Activated T-helper 1 cell treated with anti-CD3 and anti-CD28 coated beads, Interleukin-2, amount 50 U/mL, for 16 hours (primary cell): ENCODE measurements around the gene SERPINB6.
"Not testable (repeated sequence)": the region's sequence is repeated elsewhere in the genome, so short reads cannot be mapped to it uniquely, and the experiment has no call there.

ENCODE experiments used
- DNase-seq, 2 donors: peaks; one replicate each; pipeline ENCODE4 v3.0.0-alpha.2; 2020; ENCODE audit warnings: low read depth in 1 of 2, low spot score in 1 of 2

The SERPINB6 gene

GRCh38 chr6:2916158-2916925 is 55.0 kb downstream of the SERPINB6 start:
- DNase-seq: no peak

DNA sequence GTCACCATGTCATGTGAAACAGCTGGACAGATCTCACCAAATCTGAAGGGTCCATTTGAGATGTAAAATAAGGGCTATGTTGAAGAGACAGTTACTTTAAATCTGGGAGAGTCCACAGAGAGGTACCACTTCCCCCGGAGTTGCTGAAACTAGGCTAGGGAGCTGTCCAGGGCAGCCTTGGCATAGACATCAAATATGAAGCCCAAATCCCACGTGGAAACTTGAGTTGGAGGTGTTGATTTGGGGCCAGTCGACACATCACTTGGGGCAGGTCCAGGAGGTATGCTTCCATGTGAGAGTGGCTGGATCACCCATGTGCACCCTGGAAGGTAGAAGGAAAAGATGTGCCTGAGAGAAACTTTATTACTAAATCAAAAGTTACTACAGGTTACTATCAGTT is 56.2 kb downstream of the SERPINB6 start:
- no peak for DNase-seq

GRCh38 chr6:2914318-2914660 is 57.1 kb downstream of the SERPINB6 start:
- DNase-seq: no peak

GRCh38 chr6:2913621-2914317 is 57.6 kb downstream of the SERPINB6 start:
- DNase-seq: no peak

DNA sequence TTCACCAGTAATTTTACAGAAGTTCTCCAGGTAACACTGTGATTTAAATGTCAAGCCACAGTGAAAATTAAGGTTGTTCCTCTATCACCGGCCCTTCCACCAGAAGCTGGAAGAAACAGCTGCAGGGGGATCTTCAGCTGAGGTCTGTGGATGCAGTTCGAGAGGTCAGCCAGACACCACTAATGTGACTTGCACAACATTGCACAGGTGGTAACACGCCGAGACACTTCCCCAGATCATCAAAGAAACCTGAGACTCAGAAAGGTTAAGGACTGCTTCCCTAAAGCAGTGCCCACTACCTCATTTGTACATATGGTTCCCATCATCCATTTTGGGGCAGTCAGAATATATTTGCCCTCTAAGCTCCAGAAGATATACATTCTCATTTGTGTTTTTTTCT is 60.2 kb downstream of the SERPINB6 start:
- no peak for DNase-seq

DNA sequence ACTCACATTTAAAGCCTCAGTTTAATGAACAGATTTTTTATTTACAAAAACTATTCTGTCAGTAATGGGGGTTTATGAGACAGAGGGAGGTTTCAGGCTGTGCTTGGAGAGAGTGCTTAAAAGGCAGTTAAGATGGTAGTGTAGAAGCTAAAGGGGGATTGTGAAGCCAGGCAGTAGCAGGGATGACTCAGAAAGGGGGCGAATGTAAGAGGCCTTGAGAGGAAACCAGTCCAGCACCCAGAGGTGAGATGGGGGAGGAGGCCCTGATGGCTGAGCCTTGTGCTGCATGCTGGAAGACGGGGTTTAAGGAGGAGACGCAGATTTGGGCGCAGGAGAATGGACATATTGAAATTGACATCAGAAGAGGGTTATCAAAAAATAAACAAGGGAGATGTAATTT is 61.6 kb downstream of the SERPINB6 start:
- DNase-seq: no peak

DNA sequence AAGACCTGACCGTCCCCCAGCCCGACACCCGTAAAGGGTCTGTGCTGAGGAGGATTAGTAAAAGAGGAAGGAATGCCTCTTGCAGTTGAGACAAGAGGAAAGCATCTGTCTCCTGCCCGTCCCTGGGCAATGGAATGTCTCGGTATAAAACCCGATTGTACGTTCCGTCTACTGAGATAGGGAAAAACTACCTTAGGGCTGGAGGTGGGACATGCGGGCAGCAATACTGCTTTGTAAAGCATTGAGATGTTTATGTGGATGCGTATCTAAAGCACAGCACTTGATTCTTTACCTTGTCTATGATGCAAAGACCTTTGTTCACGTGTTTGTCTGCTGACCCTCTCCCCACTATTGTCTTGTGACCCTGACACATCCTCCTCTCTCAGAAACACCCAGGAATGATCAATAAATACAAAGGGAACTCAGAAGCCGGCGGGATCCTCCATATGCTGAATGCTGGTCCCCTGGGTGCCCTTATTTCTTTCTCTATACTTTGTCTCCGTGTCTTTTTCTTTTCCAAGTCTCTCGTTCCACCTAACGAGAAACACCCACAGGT is 62.2 kb downstream of the SERPINB6 start:
- not testable (repeated sequence) for DNase-seq

DNA sequence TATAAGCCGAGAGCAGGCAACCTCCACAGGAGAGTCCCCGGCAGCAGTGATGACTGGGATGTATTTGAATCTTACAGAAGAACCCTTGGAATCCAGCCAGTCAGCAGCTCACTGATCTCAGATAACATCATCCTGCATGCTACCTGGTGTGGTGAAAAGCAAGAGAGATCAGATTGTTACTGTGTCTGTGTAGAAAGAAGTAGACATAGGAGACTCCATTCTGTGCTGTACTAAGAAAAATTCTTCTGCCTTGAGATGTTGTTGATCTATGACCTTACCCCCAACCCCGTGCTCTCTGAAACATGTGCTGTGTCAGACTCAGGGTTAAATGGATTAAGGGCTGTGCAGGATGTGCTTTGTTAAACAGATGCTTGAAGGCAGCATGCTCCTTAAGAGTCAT is 62.9 kb downstream of the SERPINB6 start:
- not testable (repeated sequence) for DNase-seq

GRCh38 chr6:2903411-2904185 is 67.8 kb downstream of the SERPINB6 start:
- DNase-seq: not testable (repeated sequence)

DNA sequence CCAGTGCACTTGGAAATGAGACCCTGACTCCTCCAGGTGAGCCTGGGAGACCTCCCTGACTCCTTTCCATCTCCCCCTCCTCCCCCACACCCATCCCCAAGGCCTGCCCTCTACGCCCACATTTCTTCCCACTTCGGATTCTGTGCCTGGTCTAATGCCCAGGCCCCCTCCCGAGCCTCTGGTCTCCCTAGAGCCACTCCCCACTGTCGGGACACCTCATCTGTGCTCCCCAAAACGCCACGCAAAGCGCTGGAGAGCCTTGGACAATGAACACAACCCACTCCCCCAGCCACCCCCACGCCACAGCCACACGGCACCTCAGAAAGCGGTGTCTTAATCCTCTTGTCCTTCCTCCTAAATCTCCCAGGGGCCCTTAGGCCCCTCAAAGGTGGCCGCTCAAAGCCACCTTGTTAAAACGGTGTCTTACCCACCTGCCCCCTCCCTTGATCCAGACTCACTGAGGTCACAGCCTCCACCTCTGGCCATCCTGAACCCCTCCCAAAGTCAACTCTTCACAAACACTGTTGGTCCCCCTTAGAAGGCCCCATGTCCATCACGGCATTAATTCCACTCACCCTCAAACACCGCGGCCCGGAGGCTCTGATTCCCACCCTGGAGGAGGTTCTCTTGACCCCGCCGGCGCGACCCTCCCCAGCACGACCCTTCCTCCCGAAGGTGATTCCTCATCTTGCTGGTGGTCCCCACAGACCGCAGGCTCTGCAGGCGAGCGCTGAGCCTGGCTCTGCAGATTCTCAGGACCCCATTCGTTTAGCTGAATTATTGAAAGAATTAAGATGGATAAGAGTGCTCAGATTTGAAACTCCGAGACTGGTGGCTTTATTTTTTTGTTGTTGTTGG is 69.5 kb downstream of the SERPINB6 start:
- not testable (repeated sequence) for DNase-seq

- no peak for DNase-seq
Measured at GRCh38 chr6:2900821-2901644, 70.3 kb downstream of the SERPINB6 start.

GRCh38 chr6:2900221-2900807 is 71.1 kb downstream of the SERPINB6 start:
- DNase-seq: no peak

GRCh38 chr6:2899596-2899995 is 71.8 kb downstream of the SERPINB6 start:
- DNase-seq: no peak
